RWPE2 (cell line): Measurements from ENCODE around the gene CTBP1.

Experiments
- ATAC-seq: fragments of 200-7000 bp; cut with Tn5 transposase; 3 replicates; pipeline ENCODE4 v1.9.1; 2021; ENCODE audit warnings: low read depth
- DNase-seq: peaks from one replicate; pipeline ENCODE4 v3.0.0-alpha.2; 2020; ENCODE audit warnings: low spot score
- H3K27ac ChIP-seq: fragments of 450-650 bp; 2 replicates; pipeline ENCODE4 v1.5.1; 2017; ENCODE audit warnings: mild to moderate bottlenecking; ENCODE audit not compliant: poor library complexity, severe bottlenecking
- H3K27me3 ChIP-seq: fragments of 250-450 bp; sonication (Bioruptor Pico); 2 replicates; pipeline ENCODE4 v1.5.1; 2021; ENCODE audit warnings: mild to moderate bottlenecking, moderate library complexity; ENCODE audit not compliant: insufficient read depth, poor library complexity, severe bottlenecking
- H3K36me3 ChIP-seq: fragments of 250-450 bp; sonication (Bioruptor Pico); 2 replicates; pipeline ENCODE4 v1.5.1; 2020; ENCODE audit warnings: low read depth, mild to moderate bottlenecking, moderate library complexity
- H3K4me1 ChIP-seq: fragments of 250-450 bp; sonication (Bioruptor Pico); 2 replicates; pipeline ENCODE4 v1.5.1; 2021; ENCODE audit warnings: mild to moderate bottlenecking, moderate library complexity; ENCODE audit not compliant: insufficient read depth, poor library complexity, severe bottlenecking
- H3K4me3 ChIP-seq: fragments of 250-450 bp; sonication (Bioruptor Pico); 2 replicates; pipeline ENCODE4 v1.5.1; 2021; ENCODE audit warnings: mild to moderate bottlenecking, moderate library complexity; ENCODE audit not compliant: severe bottlenecking
- H3K9me3 ChIP-seq: fragments of 250-450 bp; sonication (Bioruptor Pico); 2 replicates; pipeline ENCODE4 v1.5.1; 2021; ENCODE audit warnings: mild to moderate bottlenecking, moderate library complexity; ENCODE audit not compliant: severe bottlenecking
- CTCF ChIP-seq: fragments of 450-650 bp; IDR thresholded peaks from one replicate; pipeline ENCODE4 v1.5.1; 2017; ENCODE audit warnings: mild to moderate bottlenecking, moderate library complexity; ENCODE audit not compliant: poor library complexity, severe bottlenecking

The CTBP1 gene

GRCh38 chr4:1236103-1236641 lies 12.8 kb downstream of the CTBP1 start:
- H3K27ac ChIP-seq, result no peak overlapping the region
- DNase-seq (peak; percentile 44), ATAC-seq (no peak)
- H3K9me3 ChIP-seq, result no peaks in the 10 kb centered on the region
- H3K27me3 ChIP-seq, result no peaks in the 10 kb centered on the region
- peaks cover 13% of the 10 kb centered on the region for H3K4me1 ChIP-seq
- peaks cover 78% of the 10 kb centered on the region for H3K36me3 ChIP-seq
- TF ChIP-seq CTCF, result no peak
- H3K4me3 ChIP-seq, result no peak overlapping the region

GRCh38 chr4:1235381-1236102 lies 13.4 kb downstream of the CTBP1 start:
- no peak overlapping the region for H3K4me3 ChIP-seq
- no peak for TF ChIP-seq CTCF
- DNase-seq (peak; percentile 41), ATAC-seq (no peak)
- no peak overlapping the region for H3K27ac ChIP-seq
- H3K27me3 ChIP-seq, result no peaks in the 10 kb centered on the region
- no peaks in the 10 kb centered on the region for H3K9me3 ChIP-seq
- peaks cover 79% of the 10 kb centered on the region for H3K36me3 ChIP-seq
- H3K4me1 ChIP-seq, result peaks cover 13% of the 10 kb centered on the region

GRCh38 chr4:1234811-1235292 lies 14.1 kb downstream of the CTBP1 start:
- no peak overlapping the region for H3K27ac ChIP-seq
- peaks cover 85% of the 10 kb centered on the region for H3K36me3 ChIP-seq
- H3K27me3 ChIP-seq, result no peaks in the 10 kb centered on the region

GRCh38 chr4:1234309-1234695 lies 14.6 kb downstream of the CTBP1 start:
- Histone ChIP-seq H3K4me3 (no peak overlapping the region), H3K27ac (no peak overlapping the region), H3K9me3 (no peaks in the 10 kb centered on the region), H3K4me1 (peaks cover 13% of the 10 kb centered on the region), H3K36me3 (peaks cover 85% of the 10 kb centered on the region), H3K27me3 (no peaks in the 10 kb centered on the region)
- DNase-seq (peak; percentile 35), ATAC-seq (no peak)
- TF ChIP-seq CTCF, result no peak

More at GRCh38 chr4:1234811-1235292, 14.1 kb downstream of the CTBP1 start:
- Histone ChIP-seq H3K9me3 (no peaks in the 10 kb centered on the region), H3K4me1 (peaks cover 13% of the 10 kb centered on the region), H3K4me3 (no peak overlapping the region)
- TF ChIP-seq CTCF, result no peak
- DNase-seq, result peak; percentile 31
- ATAC-seq, result no peak

GRCh38 chr4:1233641-1234308 lies 15.2 kb downstream of the CTBP1 start:
- Histone ChIP-seq H3K9me3 (no peaks in the 10 kb centered on the region), H3K36me3 (peaks cover 82% of the 10 kb centered on the region), H3K27me3 (no peaks in the 10 kb centered on the region), H3K4me3 (no peak overlapping the region), H3K27ac (no peak overlapping the region), H3K4me1 (peaks cover 13% of the 10 kb centered on the region)
- TF ChIP-seq CTCF, result no peak
- peak; percentile 52 for DNase-seq
- ATAC-seq, result no peak
